Liver (tissue), 9 donors: Measurements from ENCODE around the gene DPYD. TPM values are rescaled to one million over a fixed set of nuclear protein-coding genes. Genes with fewer than 3 reads are reported as not detected.

Experiments
- DNase-seq: peaks from one replicate; pipeline ENCODE4 v3.0.0-alpha.2; 2017; ENCODE audit warnings: low spot score
- H3K27ac ChIP-seq, 2 donors: one replicate each; pipeline ENCODE4 v1.7.0; 2013; ENCODE audit warnings: inconsistent platforms in 2 of 2, low read length in 2 of 2, control low read depth in 1 of 2, low read depth in 1 of 2, mild to moderate bottlenecking in 1 of 2
- H3K27me3 ChIP-seq, 4 donors: one replicate each; pipeline versions ENCODE4 v1.6.1 to v1.7.0; 2013; ENCODE audit warnings: low read length in 3 of 4, inconsistent platforms in 1 of 4, mild to moderate bottlenecking in 1 of 4, moderate library complexity in 1 of 4; ENCODE audit not compliant: control insufficient read depth in 4 of 4, insufficient read depth in 4 of 4
- H3K36me3 ChIP-seq, 4 donors: one replicate each; pipeline versions ENCODE4 v1.6.1 to v1.7.0; 2013; ENCODE audit warnings: low read length in 3 of 4, mild to moderate bottlenecking in 3 of 4, low read depth in 1 of 4, moderate library complexity in 1 of 4; ENCODE audit not compliant: control insufficient read depth in 4 of 4, insufficient read depth in 3 of 4
- H3K4me1 ChIP-seq, 4 donors: one replicate each; pipeline versions ENCODE4 v1.6.1 to v1.7.0; 2013; ENCODE audit warnings: low read length in 3 of 4, mild to moderate bottlenecking in 3 of 4, moderate library complexity in 1 of 4; ENCODE audit not compliant: control insufficient read depth in 4 of 4, insufficient read depth in 4 of 4
- H3K4me3 ChIP-seq, 3 donors: one replicate each; pipeline versions ENCODE4 v1.6.1 to v1.7.0; 2013; ENCODE audit warnings: low read length in 3 of 3, control low read depth in 1 of 3, low read depth in 1 of 3, mild to moderate bottlenecking in 1 of 3
- H3K9ac ChIP-seq, 2 donors: one replicate each; pipeline ENCODE4 v1.7.0; 2013; ENCODE audit warnings: low read length in 2 of 2, mild to moderate bottlenecking in 2 of 2, moderate library complexity in 2 of 2, control low read depth in 1 of 2, low read depth in 1 of 2
- H3K9me3 ChIP-seq, 4 donors: one replicate each; pipeline versions ENCODE4 v1.6.1 to v1.7.0; 2013; ENCODE audit warnings: low read length in 3 of 4; ENCODE audit not compliant: control insufficient read depth in 4 of 4
- ATF3 ChIP-seq: IDR thresholded peaks from 2 replicates; pipeline ENCODE4 v1.6.1; 2016; ENCODE audit warnings: antibody characterized with exemption
- CTCF ChIP-seq: fragments of 150-350 bp; IDR thresholded peaks from 2 replicates; pipeline ENCODE4 v1.5.1; 2017; ENCODE audit warnings: improper control_type of control experiment, low read depth, low read length; ENCODE audit not compliant: missing input control
- EGR1 ChIP-seq, 2 donors: IDR thresholded peaks; 2 replicates each; pipeline ENCODE4 v1.6.1; 2016 to 2018; ENCODE audit warnings: antibody characterized with exemption in 2 of 2, low read depth in 2 of 2
- FOXA1 ChIP-seq: IDR thresholded peaks from 2 replicates; pipeline ENCODE4 v1.6.1; 2016; ENCODE audit warnings: antibody characterized with exemption
- FOXA2 ChIP-seq: IDR thresholded peaks from 2 replicates; pipeline ENCODE4 v1.6.1; 2016; ENCODE audit warnings: antibody characterized with exemption
- GABPA ChIP-seq, 2 donors: IDR thresholded peaks in 1 of 2; conservative IDR thresholded peaks in 1 of 2; 2 replicates each; pipeline ENCODE4 v1.6.1; 2016; ENCODE audit warnings: antibody characterized with exemption in 2 of 2, mild to moderate bottlenecking in 1 of 2, moderate library complexity in 1 of 2
- HNF4A ChIP-seq, 2 donors: conservative IDR thresholded peaks; 2 replicates each; pipeline ENCODE4 v1.6.1; 2016; ENCODE audit warnings: antibody characterized with exemption in 2 of 2, mild to moderate bottlenecking in 2 of 2
- HNF4G ChIP-seq: IDR thresholded peaks from 2 replicates; pipeline ENCODE4 v1.6.1; 2016; ENCODE audit warnings: antibody characterized with exemption
- JUND ChIP-seq, 2 donors: IDR thresholded peaks; 2 replicates each; pipeline ENCODE4 v1.6.1; 2016; ENCODE audit warnings: antibody characterized with exemption in 2 of 2
- MAX ChIP-seq: IDR thresholded peaks from 2 replicates; pipeline ENCODE4 v1.6.1; 2016; ENCODE audit warnings: antibody characterized with exemption
- NR2F2 ChIP-seq: IDR thresholded peaks from 2 replicates; pipeline ENCODE4 v1.6.1; 2016; ENCODE audit warnings: antibody characterized with exemption
- RAD21 ChIP-seq, 2 donors: IDR thresholded peaks; 2 replicates each; pipeline ENCODE4 v1.6.1; 2016; ENCODE audit warnings: antibody characterized with exemption in 2 of 2, mild to moderate bottlenecking in 2 of 2
- RXRA ChIP-seq, 2 donors: IDR thresholded peaks; 2 replicates each; pipeline ENCODE4 v1.6.1; 2017 to 2018; ENCODE audit warnings: antibody characterized with exemption in 2 of 2, mild to moderate bottlenecking in 1 of 2
- SP1 ChIP-seq: IDR thresholded peaks from 2 replicates; pipeline ENCODE4 v1.6.1; 2018; ENCODE audit warnings: antibody characterized with exemption, mild to moderate bottlenecking
- TAF1 ChIP-seq: conservative IDR thresholded peaks from 2 replicates; pipeline ENCODE4 v1.6.1; 2016; ENCODE audit warnings: antibody characterized with exemption, mild to moderate bottlenecking
- YY1 ChIP-seq: IDR thresholded peaks from 2 replicates; pipeline ENCODE4 v1.6.1; 2016; ENCODE audit warnings: antibody characterized with exemption, mild to moderate bottlenecking
- ZBTB33 ChIP-seq: IDR thresholded peaks from 2 replicates; pipeline ENCODE4 v1.6.1; 2016; ENCODE audit warnings: antibody characterized with exemption
- WGBS: extraction: QIAGEN DNeasy Blood & Tissue Kit; methylation state at CpG from one replicate; pipeline ENCODE4 v1.1.7; 2013; 5-methylcytosine and 5-hydroxymethylcytosine counted together
- polyA plus RNA-seq, 2 donors: library from polyadenylated mRNA; stranded (reverse) in 1 of 2; unstranded in 1 of 2; fragments of 200-250 nt in 1 of 2; fragments of >200 nt in 1 of 2; fragmentation: Nextera tagmentation in 1 of 2; extraction: Ambion mirVana in 1 of 2; gene quantifications; one replicate each; pipeline versions ENCODE4 v1.2.1 to v1.2.3, GENCODE V29; 2013 to 2015
- total RNA-seq, 2 donors: library from RNA; depleted of rRNA; stranded (reverse); fragments of >200 nt; gene quantifications; one replicate each; pipeline ENCODE4 v1.2.3, GENCODE V29; 2014
- donor health status: healthy.
- donor health status: healthy.
- donor health status: healthy.
- donor health status: healthy.
- donor health status: healthy.

Gene DPYD
- total and polyA plus RNA-seq, 4 donors = 16.2 to 142 (median 47.0) TPM

- no peaks in the 10 kb centered on the region for H3K4me1 ChIP-seq
- no peak for DNase-seq
- H3K36me3 ChIP-seq = peaks cover 0 to 11% (median 3%) of the 10 kb centered on the region in 4 donors
- no peaks in the 10 kb centered on the region for H3K9me3 ChIP-seq
- WGBS = 93% methylated on average over 3 of the region's 3 CpGs
- H3K27ac ChIP-seq = no peak overlapping the region
- H3K4me3 ChIP-seq = no peak overlapping the region
- TF ChIP-seq YY1 (no peak), SP1 (no peak), JUND (IDR thresholded peaks at IDR 0.05) (no peak), MAX (no peak), NR2F2 (no peak), ATF3 (no peak), FOXA2 (no peak), TAF1 (no peak), RXRA (IDR thresholded peaks at IDR 0.05) (no peak), CTCF (no peak), HNF4G (no peak), FOXA1 (no peak), RAD21 (IDR thresholded peaks at IDR 0.05) (no peak), ZBTB33 (no peak), EGR1 (IDR thresholded peaks at IDR 0.05; ENCODE audit: low read depth in 2 of 2) (no peak), GABPA (IDR thresholded peaks at IDR 0.05 in 1 of 2, conservative IDR thresholded peaks at IDR 0.05 in 1 of 2) (no peak)
- H3K9ac ChIP-seq = no peak overlapping the region
- no peaks in the 10 kb centered on the region for H3K27me3 ChIP-seq
Observed at GRCh38 chr1:97112442-97112841, 808.4 kb downstream of the DPYD start.

GRCh38 chr1:97108179-97108578, 812.7 kb downstream of the DPYD start:
- Histone ChIP-seq H3K27me3 (no peaks in the 10 kb centered on the region), H3K27ac (no peak overlapping the region), H3K4me3 (no peak overlapping the region), H3K9ac (no peak overlapping the region), H3K36me3 (peaks cover 0 to 7% (median 4%) of the 10 kb centered on the region in 4 donors), H3K4me1 (no peaks in the 10 kb centered on the region), H3K9me3 (no peaks in the 10 kb centered on the region)
- TF ChIP-seq FOXA2 (no peak), SP1 (no peak), HNF4G (no peak), YY1 (no peak), EGR1 (IDR thresholded peaks at IDR 0.05; ENCODE audit: low read depth in 2 of 2) (no peak), NR2F2 (no peak), ATF3 (no peak), TAF1 (no peak), HNF4A (conservative IDR thresholded peaks at IDR 0.05) (no peak), JUND (IDR thresholded peaks at IDR 0.05) (no peak), ZBTB33 (no peak)
- no peak for DNase-seq
- WGBS = 93% methylated on average over 1 of the region's 1 CpG
